Suprapubic skin (tissue), 4 donors: ENCODE results near the gene KRTAP10-9. TPM values are rescaled to one million over a fixed set of nuclear protein-coding genes. Genes with fewer than 3 reads are reported as not detected.
A peak's percentile ranks its signal among the peaks of the same experiment; 100 is the strongest.
"Not testable (repeated sequence)": the region's sequence is repeated elsewhere in the genome, so short reads cannot be mapped to it uniquely, and the experiment has no call there.

Experiments
- DNase-seq, 2 donors: peaks; one replicate each; pipeline ENCODE4 v3.0.0-alpha.2; 2019; ENCODE audit warnings: low spot score in 2 of 2
- H3K27ac ChIP-seq: fragments of 200-600 bp; sonication (generic); one replicate; pipeline ENCODE4 v1.5.1; 2019
- H3K27me3 ChIP-seq: fragments of 200-600 bp; sonication (generic); one replicate; pipeline ENCODE4 v1.5.1; 2019
- H3K36me3 ChIP-seq: fragments of 200-600 bp; sonication (generic); one replicate; pipeline ENCODE4 v1.5.1; 2019
- H3K4me1 ChIP-seq: fragments of 200-600 bp; sonication (generic); one replicate; pipeline ENCODE4 v1.5.1; 2019
- H3K4me3 ChIP-seq: fragments of 200-600 bp; sonication (generic); one replicate; pipeline ENCODE4 v1.5.1; 2019; ENCODE audit warnings: mild to moderate bottlenecking
- H3K9me3 ChIP-seq: fragments of 200-600 bp; sonication (generic); one replicate; pipeline ENCODE4 v1.5.1; 2019
- CTCF ChIP-seq, 2 donors: fragments of 200-600 bp in 1 of 2; fragments of 450-650 bp in 1 of 2; sonication (generic) in 1 of 2; IDR thresholded peaks; one replicate each; pipeline ENCODE4 v1.5.1; 2016 to 2019; ENCODE audit warnings: antibody characterized with exemption in 2 of 2, mild to moderate bottlenecking in 1 of 2, moderate library complexity in 1 of 2
- EP300 ChIP-seq: sonication (generic); formaldehyde crosslinking; IDR thresholded peaks from one replicate; pipeline ENCODE4 v1.6.1; 2017; ENCODE audit warnings: antibody characterized with exemption
- POLR2A ChIP-seq, 2 donors: fragments of 450-650 bp; IDR thresholded peaks; one replicate each; pipeline ENCODE4 v1.6.1; 2017; ENCODE audit warnings: antibody characterized with exemption in 2 of 2, mild to moderate bottlenecking in 2 of 2, moderate library complexity in 2 of 2
- POLR2AphosphoS5 ChIP-seq, 3 donors: sonication (generic); formaldehyde crosslinking; IDR thresholded peaks; one replicate each; pipeline ENCODE4 v1.6.1; 2017; ENCODE audit warnings: antibody characterized with exemption in 3 of 3
- WGBS: methylation state at CpG from one replicate; pipeline ENCODE4 v1.1.5; 2018; 5-methylcytosine and 5-hydroxymethylcytosine counted together
- total RNA-seq, 4 donors: library from RNA; depleted of rRNA; stranded (reverse); fragments of >200 nt; gene quantifications; one replicate each; pipeline ENCODE4 v1.1.0, GENCODE V29; 2016

Gene KRTAP10-9
- total RNA-seq, 4 donors from 2014 or later: 1.6 to 9.9 TPM; not detected in 2

GRCh38 chr21:44598061-44598460 is 28.8 kb upstream of the KRTAP10-9 start:
- H3K4me1 ChIP-seq: no peaks in the 10 kb centered on the region
- 82% methylated on average over 11 of the region's 11 CpGs for WGBS
- no peak overlapping the region for H3K4me3 ChIP-seq
- H3K9me3 ChIP-seq: no peaks in the 10 kb centered on the region
- no peak for TF ChIP-seq POLR2A (IDR thresholded peaks at IDR 0.05)
- TF ChIP-seq POLR2AphosphoS5 (IDR thresholded peaks at IDR 0.05): no peak
- TF ChIP-seq EP300: no peak
- no peak for TF ChIP-seq CTCF (IDR thresholded peaks at IDR 0.05)
- peaks cover 36% of the 10 kb centered on the region for H3K27me3 ChIP-seq
- H3K36me3 ChIP-seq: no peaks in the 10 kb centered on the region
- H3K27ac ChIP-seq: no peak overlapping the region
- DNase-seq: no peak

- peaks cover 46% of the 10 kb centered on the region for H3K27me3 ChIP-seq
- H3K36me3 ChIP-seq: no peaks in the 10 kb centered on the region
- no peak overlapping the region for H3K4me3 ChIP-seq
- TF ChIP-seq CTCF (IDR thresholded peaks at IDR 0.05): no peak
- TF ChIP-seq POLR2AphosphoS5 (IDR thresholded peaks at IDR 0.05): no peak
- TF ChIP-seq POLR2A (IDR thresholded peaks at IDR 0.05): no peak
- no peak for TF ChIP-seq EP300
- 88% methylated on average over 8 of the region's 8 CpGs for WGBS
- no peak overlapping the region for H3K27ac ChIP-seq
- DNase-seq: peak in 1 of 2 donors; percentile 65
- H3K4me1 ChIP-seq: no peaks in the 10 kb centered on the region
- H3K9me3 ChIP-seq: no peaks in the 10 kb centered on the region
Observed at GRCh38 chr21:44599264-44600029, 27.4 kb upstream of the KRTAP10-9 start.

- not testable (repeated sequence) for H3K27ac ChIP-seq, DNase-seq, H3K9me3 ChIP-seq, H3K36me3 ChIP-seq, H3K4me1 ChIP-seq, H3K4me3 ChIP-seq
- peaks cover 46% of the 10 kb centered on the region for H3K27me3 ChIP-seq
- 80% methylated on average over 19 of the region's 23 CpGs for WGBS
Observed at GRCh38 chr21:44600118-44600978, 26.5 kb upstream of the KRTAP10-9 start, which contains the start of gene KRTAP10-7. Gene KRTAP10-7, plus strand, starts transcription at chr21:44600597. Its CDS starts 25 bp downstream, at chr21:44600622.

- whole genome bisulfite sequencing: 63% methylated on average over 4 of the region's 10 CpGs
- peaks cover 46% of the 10 kb centered on the region for H3K27me3 ChIP-seq
- not testable (repeated sequence) for H3K4me3 ChIP-seq, H3K27ac ChIP-seq, H3K4me1 ChIP-seq, H3K9me3 ChIP-seq, DNase-seq, H3K36me3 ChIP-seq
Observed at GRCh38 chr21:44601091-44601490, 25.8 kb upstream of the KRTAP10-9 start.

GRCh38 chr21:44601596-44602462 is 25.1 kb upstream of the KRTAP10-9 start:
- Histone ChIP-seq H3K4me3 (no peak overlapping the region), H3K36me3 (no peaks in the 10 kb centered on the region), H3K4me1 (no peaks in the 10 kb centered on the region), H3K27ac (no peak overlapping the region), H3K9me3 (no peaks in the 10 kb centered on the region), H3K27me3 (peaks cover 45% of the 10 kb centered on the region)
- 85% methylated on average over 21 of the region's 23 CpGs for WGBS
- peak in 1 of 2 donors; percentile 35 for DNase-seq
- TF ChIP-seq POLR2A (IDR thresholded peaks at IDR 0.05): no peak
- no peak for TF ChIP-seq EP300
- TF ChIP-seq POLR2AphosphoS5 (IDR thresholded peaks at IDR 0.05): no peak

- Histone ChIP-seq H3K27me3 (peaks cover 49% of the 10 kb centered on the region), H3K4me1 (no peaks in the 10 kb centered on the region), H3K9me3 (no peaks in the 10 kb centered on the region), H3K27ac (no peak overlapping the region), H3K4me3 (no peak overlapping the region), H3K36me3 (no peaks in the 10 kb centered on the region)
- TF ChIP-seq EP300 (no peak), POLR2AphosphoS5 (IDR thresholded peaks at IDR 0.05) (no peak), CTCF (IDR thresholded peaks at IDR 0.05) (no peak), POLR2A (IDR thresholded peaks at IDR 0.05) (no peak)
- no peak for DNase-seq
- no CpG with 5 or more reads among the region's 21 CpGs for WGBS
Observed at GRCh38 chr21:44602463-44602850, 24.4 kb upstream of the KRTAP10-9 start.
